Stimulated activated CD4-positive, alpha-beta T cell treated with anti-CD3 and anti-CD28 coated beads, Interleukin-12 subunit alpha, Interleukin-12 subunit beta, amount 100 ng/mL, for 48 hours (primary cell): ENCODE data around the gene PRDM4.
A peak's percentile ranks its signal among the peaks of the same experiment; 100 is the strongest.
"Not testable (repeated sequence)": the region's sequence is repeated elsewhere in the genome, so short reads cannot be mapped to it uniquely, and the experiment has no call there.

ENCODE experiments used
- DNase-seq, 3 donors: peaks; one replicate each; pipeline ENCODE4 v3.0.0-alpha.2; 2020; ENCODE audit warnings: low read depth in 2 of 3, low spot score in 1 of 3

The PRDM4 gene

DNA sequence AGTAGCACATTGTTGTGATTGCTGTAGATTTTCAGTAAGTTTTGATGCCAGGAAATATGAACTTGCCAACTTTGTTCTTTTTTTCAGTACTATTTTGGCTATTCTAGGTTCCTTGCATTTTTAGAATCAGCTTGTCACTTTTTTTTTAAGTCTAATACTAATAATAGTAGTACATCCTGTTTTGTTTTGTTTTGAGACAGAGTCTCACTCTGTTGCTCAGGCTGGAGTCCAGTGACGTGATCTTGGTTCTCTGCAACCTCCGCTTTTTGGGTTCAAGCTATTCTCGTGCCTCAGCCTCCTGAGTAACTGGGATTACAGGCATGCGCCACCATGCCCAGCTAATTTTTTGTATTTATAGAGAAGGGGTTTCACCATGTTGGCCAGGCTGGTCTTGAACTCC, 58.8 kb downstream of the PRDM4 start:
- DNase-seq: no peak

DNA sequence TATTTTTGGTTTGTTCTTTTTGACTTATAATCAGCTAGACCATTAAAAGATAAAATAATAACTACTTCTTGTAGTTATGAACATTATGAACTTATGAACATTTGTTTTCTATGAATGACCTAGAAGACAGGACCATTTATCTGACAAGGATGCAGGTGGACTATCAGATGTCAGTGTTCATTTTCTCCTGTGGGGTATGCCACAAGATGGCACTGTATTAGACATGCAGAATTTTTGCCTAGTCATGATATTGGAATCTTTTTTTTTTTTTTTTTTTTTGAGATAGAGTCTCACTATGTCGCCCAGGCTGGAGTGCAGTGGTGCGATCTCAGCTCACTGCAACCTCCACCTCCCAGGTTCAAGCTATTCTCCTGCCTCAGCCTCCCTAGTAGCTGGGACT, 65.2 kb downstream of the PRDM4 start:
- not testable (repeated sequence) for DNase-seq

DNA sequence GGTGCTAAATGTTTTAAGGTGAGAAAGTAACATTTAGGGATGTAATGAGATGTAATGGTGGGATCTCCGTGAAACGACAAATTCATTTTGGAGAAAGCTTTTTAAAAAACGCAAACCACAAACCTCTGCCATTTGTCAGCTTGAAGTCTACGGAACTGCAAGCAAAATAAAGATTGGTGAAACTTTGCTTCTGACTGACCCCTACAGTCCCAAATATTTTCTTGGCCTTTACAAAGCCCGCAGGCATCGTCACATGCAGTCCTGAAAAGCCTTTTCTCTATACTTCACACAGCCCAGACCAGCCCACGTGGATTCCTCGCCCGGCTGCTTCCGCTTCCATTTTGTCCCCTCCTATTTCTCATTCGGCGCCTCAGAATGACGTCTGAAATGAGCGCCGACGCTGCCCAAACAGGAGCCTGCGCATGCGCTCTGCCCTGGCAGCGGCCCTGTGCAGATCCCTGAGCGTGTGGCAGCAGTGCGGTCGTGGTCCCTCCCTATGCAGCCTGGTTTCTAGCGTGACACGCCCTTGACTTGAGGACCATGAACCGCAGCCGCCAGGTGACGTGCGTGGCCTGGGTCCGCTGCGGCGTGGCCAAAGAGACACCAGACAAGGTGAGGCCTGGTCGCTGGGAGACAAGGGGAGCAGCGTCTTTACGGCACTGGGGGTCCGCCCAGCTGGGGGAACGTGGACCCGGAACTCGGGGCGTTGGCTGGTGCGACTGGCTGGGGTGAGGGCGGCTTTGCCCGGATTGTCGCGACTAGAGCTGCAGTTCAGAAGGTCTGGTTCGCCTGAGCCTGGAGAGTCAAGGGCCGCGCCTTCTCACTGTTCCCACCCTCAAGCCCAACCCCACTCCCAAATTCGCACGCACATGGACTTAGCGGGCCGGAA, 75.3 kb downstream of the PRDM4 start, which contains the start of gene PWP1:
Gene PWP1, plus strand, starts transcription at position 440 of the 889 bp plus-strand sequence. Its CDS starts 101 bp downstream, at position 541.
- DNase-seq: peak; percentile 92 to 93 (median 93)

DNA sequence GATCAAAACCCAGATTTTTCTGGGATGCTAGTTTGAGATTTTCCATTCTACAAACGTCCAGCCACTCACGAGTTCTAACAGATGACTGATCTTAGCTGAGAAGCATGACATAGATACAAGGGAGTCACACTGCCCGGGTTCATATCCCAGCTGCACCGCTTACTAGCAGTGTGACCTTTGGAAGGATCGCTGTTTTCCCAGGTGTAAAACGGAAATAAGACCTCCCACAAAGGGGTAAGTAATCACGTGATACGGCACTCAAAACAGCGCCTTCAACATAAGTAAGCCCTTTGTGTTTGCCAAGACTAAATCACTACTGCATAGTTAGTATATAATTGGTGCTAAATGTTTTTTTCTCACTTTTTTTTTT, 76.0 kb downstream of the PRDM4 start:
- peak in 1 of 3 donors; percentile 20 for DNase-seq

DNA sequence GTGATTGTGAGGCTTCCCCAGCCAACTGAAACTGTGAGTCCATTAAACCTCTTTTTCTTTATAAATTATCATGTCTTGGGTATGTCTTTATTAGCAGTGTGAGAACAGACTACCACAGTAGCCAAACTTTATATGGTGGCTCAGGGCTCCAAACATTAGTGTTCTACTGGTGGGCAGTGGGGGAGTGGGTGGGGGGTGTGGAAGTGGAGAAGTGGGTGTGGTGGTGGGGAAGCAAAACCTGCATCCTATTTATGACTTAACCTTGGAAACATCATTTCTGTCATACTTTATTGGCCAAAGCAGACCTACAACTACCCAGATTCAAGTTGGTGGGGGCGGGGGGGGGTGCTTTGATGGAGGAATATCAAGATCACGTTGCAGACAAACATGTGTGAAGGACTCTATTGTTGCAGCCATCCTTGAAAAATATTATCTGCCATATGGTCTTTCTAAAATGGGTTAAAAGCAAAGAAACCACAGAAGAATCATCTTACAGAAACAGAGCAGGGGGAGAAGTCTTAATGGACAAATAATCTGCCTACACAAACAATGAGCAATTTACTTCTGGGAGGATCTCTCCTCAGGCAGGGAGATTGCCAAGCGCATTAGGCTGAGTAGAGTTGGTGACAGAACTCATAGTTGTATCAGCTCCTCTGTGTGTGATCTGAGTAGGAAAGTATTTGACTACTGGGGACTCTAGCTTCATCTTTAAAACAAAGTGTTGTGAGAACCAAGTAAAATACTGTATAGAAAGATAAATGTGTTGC, 76.7 kb downstream of the PRDM4 start:
- DNase-seq: no peak
